ENCODE results near the gene PTTG1IP. TPM values are rescaled to one million over a fixed set of nuclear protein-coding genes. Genes with fewer than 3 reads are reported as not detected.

The PTTG1IP gene
- total RNA-seq, 1 donor from 2014 or later = 98.1 TPM

- no peaks in the 10 kb centered on the region for H3K27me3 ChIP-seq (ENCODE audit: control insufficient read depth in 3 of 3, insufficient read depth in 3 of 3, low read length in 3 of 3)
- no peak overlapping the region for H3K27ac ChIP-seq (ENCODE audit: low read depth, low read length)
- H3K9ac ChIP-seq (ENCODE audit: low read depth in 1 of 3, low read length in 3 of 3) = no peak overlapping the region
- peaks cover 17 to 27% (median 25%) of the 10 kb centered on the region in 3 donors for H3K4me1 ChIP-seq (ENCODE audit: control insufficient read depth in 3 of 3, insufficient read depth in 3 of 3, low read length in 3 of 3)
- peaks cover 30 to 44% (median 39%) of the 10 kb centered on the region in 3 donors for H3K36me3 ChIP-seq (ENCODE audit: control insufficient read depth in 3 of 3, insufficient read depth in 3 of 3, low read length in 3 of 3)
- no peak overlapping the region for H3K4me3 ChIP-seq (ENCODE audit: low read length in 3 of 3)
- no peaks in the 10 kb centered on the region for H3K9me3 ChIP-seq (ENCODE audit: control insufficient read depth in 3 of 3, low read length in 3 of 3)
Observed at GRCh38 chr21:44805226-44805625, 68.3 kb downstream of the PTTG1IP start.

DNA sequence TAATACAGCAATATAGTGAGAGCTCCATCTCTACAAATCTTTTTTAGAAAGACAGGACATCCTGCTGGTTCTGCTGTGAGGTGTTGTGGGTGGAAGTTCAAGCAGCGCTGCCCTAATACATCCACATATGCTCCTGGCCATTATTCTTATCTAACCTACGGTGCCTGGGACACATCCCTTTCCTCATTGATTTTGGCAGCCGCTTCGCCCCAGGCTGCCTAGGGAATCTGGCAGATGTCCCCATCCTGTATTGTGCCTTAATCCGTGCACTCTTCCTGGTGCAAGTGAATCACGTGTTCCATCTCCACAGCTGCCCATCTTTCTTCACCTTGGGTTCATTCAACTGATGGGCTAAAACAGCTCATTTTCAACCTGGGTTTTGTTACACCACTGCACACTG, 68.7 kb downstream of the PTTG1IP start:
- Histone ChIP-seq H3K4me1 (ENCODE audit: control insufficient read depth in 3 of 3, insufficient read depth in 3 of 3, low read length in 3 of 3) (peaks cover 21 to 31% (median 30%) of the 10 kb centered on the region in 3 donors), H3K9ac (ENCODE audit: low read depth in 1 of 3, low read length in 3 of 3) (peak overlapping the region in 1 of 3 donors; percentile 16), H3K4me3 (ENCODE audit: low read length in 3 of 3) (no peak overlapping the region), H3K36me3 (ENCODE audit: control insufficient read depth in 3 of 3, insufficient read depth in 3 of 3, low read length in 3 of 3) (peaks cover 26 to 39% (median 34%) of the 10 kb centered on the region in 3 donors), H3K27me3 (ENCODE audit: control insufficient read depth in 3 of 3, insufficient read depth in 3 of 3, low read length in 3 of 3) (no peaks in the 10 kb centered on the region), H3K9me3 (ENCODE audit: control insufficient read depth in 3 of 3, low read length in 3 of 3) (no peaks in the 10 kb centered on the region), H3K27ac (ENCODE audit: low read depth, low read length) (no peak overlapping the region)

DNA sequence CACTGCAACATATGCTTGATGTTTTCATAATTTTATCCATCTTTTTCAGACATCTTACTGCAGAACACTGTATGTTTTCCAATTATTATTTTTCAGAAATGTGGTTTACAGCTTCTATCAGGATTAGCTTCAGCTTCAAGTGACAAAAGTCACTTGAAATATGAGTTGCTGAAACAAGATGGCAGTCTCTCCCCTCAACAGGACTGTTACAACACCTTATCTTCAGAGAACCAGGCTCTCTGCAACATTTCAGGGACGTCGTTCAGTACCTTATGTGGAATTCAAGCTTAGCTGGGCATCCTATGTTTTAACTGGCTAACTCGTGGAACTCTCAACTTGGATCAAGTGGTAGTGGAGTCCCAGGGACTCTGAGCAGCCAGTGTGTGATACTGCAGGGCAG, 69.8 kb downstream of the PTTG1IP start:
- Histone ChIP-seq H3K36me3 (ENCODE audit: control insufficient read depth in 3 of 3, insufficient read depth in 3 of 3, low read length in 3 of 3) (peaks cover 21 to 33% (median 30%) of the 10 kb centered on the region in 3 donors), H3K27me3 (ENCODE audit: control insufficient read depth in 3 of 3, insufficient read depth in 3 of 3, low read length in 3 of 3) (no peaks in the 10 kb centered on the region), H3K9me3 (ENCODE audit: control insufficient read depth in 3 of 3, low read length in 3 of 3) (no peaks in the 10 kb centered on the region), H3K27ac (ENCODE audit: low read depth, low read length) (no peak overlapping the region), H3K4me1 (ENCODE audit: control insufficient read depth in 3 of 3, insufficient read depth in 3 of 3, low read length in 3 of 3) (peaks cover 23 to 36% (median 34%) of the 10 kb centered on the region in 3 donors), H3K9ac (ENCODE audit: low read depth in 1 of 3, low read length in 3 of 3) (no peak overlapping the region), H3K4me3 (ENCODE audit: low read length in 3 of 3) (no peak overlapping the region)

GRCh38 chr21:44802396-44803153, 70.9 kb downstream of the PTTG1IP start:
- Histone ChIP-seq H3K4me1 (ENCODE audit: control insufficient read depth in 3 of 3, insufficient read depth in 3 of 3, low read length in 3 of 3) (peaks cover 23 to 36% (median 34%) of the 10 kb centered on the region in 3 donors), H3K36me3 (ENCODE audit: control insufficient read depth in 3 of 3, insufficient read depth in 3 of 3, low read length in 3 of 3) (peaks cover 16 to 30% (median 26%) of the 10 kb centered on the region in 3 donors), H3K27ac (ENCODE audit: low read depth, low read length) (peak overlapping the region; percentile 84)

DNA sequence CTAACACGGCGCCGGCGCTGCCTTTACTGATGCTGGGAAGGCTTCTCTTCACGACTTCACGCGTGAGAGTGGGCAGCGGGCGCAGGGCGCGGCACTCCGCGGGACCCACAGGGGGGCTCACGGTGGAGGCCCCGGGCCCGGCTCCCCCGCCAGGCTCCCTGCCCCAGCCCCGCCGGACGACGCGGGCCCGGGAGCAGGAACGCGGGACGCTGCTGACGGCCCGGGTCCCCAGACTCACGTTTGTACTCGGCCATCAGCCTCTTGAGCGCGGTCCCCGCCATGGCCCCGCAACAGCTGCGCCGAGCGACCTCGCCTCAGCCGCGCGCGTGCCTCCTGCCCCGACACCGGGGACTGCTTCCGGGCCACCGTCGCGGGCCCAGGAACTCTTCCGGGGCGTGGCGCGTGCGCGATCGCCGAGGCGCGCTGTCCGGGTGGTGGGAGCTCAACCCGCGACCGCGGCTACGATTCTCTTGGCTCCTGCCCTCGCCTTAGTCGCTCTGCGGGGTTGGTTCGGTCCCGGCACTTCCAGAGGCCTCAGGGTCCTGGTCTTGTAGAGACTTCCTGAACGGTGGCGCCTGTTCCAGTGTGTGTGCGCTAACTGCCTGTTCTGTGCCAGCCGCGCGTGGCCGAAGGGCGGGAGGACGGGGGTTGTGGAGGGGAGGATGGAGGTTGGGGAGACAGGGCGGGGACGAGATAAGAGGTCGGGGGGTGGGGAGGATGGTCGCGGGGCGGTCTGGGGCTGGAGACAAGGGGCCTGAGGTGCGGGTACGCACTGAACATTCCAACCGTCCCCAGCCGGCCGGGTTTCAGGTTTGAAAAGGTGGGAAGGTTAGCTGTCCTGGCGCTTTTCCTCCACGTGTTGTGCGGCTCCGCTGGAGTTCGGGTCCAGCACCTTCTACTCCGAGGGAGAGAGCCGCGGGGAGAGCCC, 71.8 kb downstream of the PTTG1IP start, which contains the start of gene UBE2G2:
Gene UBE2G2, minus strand, starts transcription at position 353 of the 928 bp plus-strand sequence. Its CDS starts 72 bp downstream, at position 281.
- no peaks in the 10 kb centered on the region for H3K27me3 ChIP-seq (ENCODE audit: control insufficient read depth in 3 of 3, insufficient read depth in 3 of 3, low read length in 3 of 3)
- H3K9ac ChIP-seq (ENCODE audit: low read depth in 1 of 3, low read length in 3 of 3) = peak within 1 kb of the TSS; percentile 87 to 92 (median 88)
- H3K4me1 ChIP-seq (ENCODE audit: control insufficient read depth in 3 of 3, insufficient read depth in 3 of 3, low read length in 3 of 3) = peaks cover 23 to 36% (median 34%) of the 10 kb centered on the region in 3 donors
- no peaks in the 10 kb centered on the region for H3K9me3 ChIP-seq (ENCODE audit: control insufficient read depth in 3 of 3, low read length in 3 of 3)
- peak within 1 kb of the TSS; percentile 82 to 93 (median 90) for H3K4me3 ChIP-seq (ENCODE audit: low read length in 3 of 3)
- peak within 1 kb of the TSS; percentile 84 for H3K27ac ChIP-seq (ENCODE audit: low read depth, low read length)
- peaks cover 8 to 23% (median 20%) of the 10 kb centered on the region in 3 donors for H3K36me3 ChIP-seq (ENCODE audit: control insufficient read depth in 3 of 3, insufficient read depth in 3 of 3, low read length in 3 of 3)

More at GRCh38 chr21:44802396-44803153, 70.9 kb downstream of the PTTG1IP start:
- Histone ChIP-seq H3K9ac (ENCODE audit: low read depth in 1 of 3, low read length in 3 of 3) (peak overlapping the region; percentile 87 to 92 (median 88)), H3K9me3 (ENCODE audit: control insufficient read depth in 3 of 3, low read length in 3 of 3) (no peaks in the 10 kb centered on the region), H3K27me3 (ENCODE audit: control insufficient read depth in 3 of 3, insufficient read depth in 3 of 3, low read length in 3 of 3) (no peaks in the 10 kb centered on the region), H3K4me3 (ENCODE audit: low read length in 3 of 3) (peak overlapping the region; percentile 82 to 93 (median 90))

GRCh38 chr21:44800971-44801467, 72.5 kb downstream of the PTTG1IP start:
- H3K27me3 ChIP-seq (ENCODE audit: control insufficient read depth in 3 of 3, insufficient read depth in 3 of 3, low read length in 3 of 3) = no peaks in the 10 kb centered on the region
- peak overlapping the region; percentile 87 to 92 (median 88) for H3K9ac ChIP-seq (ENCODE audit: low read depth in 1 of 3, low read length in 3 of 3)
- H3K4me3 ChIP-seq (ENCODE audit: low read length in 3 of 3) = peak overlapping the region; percentile 82 to 93 (median 90)
- H3K4me1 ChIP-seq (ENCODE audit: control insufficient read depth in 3 of 3, insufficient read depth in 3 of 3, low read length in 3 of 3) = peaks cover 23 to 38% (median 34%) of the 10 kb centered on the region in 3 donors
- H3K27ac ChIP-seq (ENCODE audit: low read depth, low read length) = peak overlapping the region; percentile 84
- H3K36me3 ChIP-seq (ENCODE audit: control insufficient read depth in 3 of 3, insufficient read depth in 3 of 3, low read length in 3 of 3) = peaks cover 7 to 19% (median 14%) of the 10 kb centered on the region in 3 donors
- no peaks in the 10 kb centered on the region for H3K9me3 ChIP-seq (ENCODE audit: control insufficient read depth in 3 of 3, low read length in 3 of 3)

DNA sequence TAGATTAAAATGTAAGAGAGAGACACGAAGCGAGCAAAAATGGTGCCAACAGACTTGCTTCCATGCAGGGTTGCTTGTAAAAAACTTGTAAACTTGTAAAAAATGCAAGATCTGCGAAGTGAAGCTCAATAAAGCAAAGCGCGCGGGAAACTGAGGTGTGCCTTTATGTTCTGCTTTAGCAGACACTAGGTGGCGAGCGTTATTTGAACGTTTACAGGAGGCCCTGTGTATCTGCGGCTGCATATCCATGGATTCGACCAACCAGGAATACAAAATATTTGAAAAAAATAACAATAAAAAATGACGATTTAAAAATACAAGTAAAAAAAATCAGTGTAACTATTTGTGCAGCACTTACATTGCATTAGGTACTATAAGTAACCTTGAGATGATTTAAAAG, 73.4 kb downstream of the PTTG1IP start:
- H3K9me3 ChIP-seq (ENCODE audit: control insufficient read depth in 3 of 3, low read length in 3 of 3) = no peaks in the 10 kb centered on the region
- peak overlapping the region in 2 of 3 donors; percentile 82 to 93 for H3K4me3 ChIP-seq (ENCODE audit: low read length in 3 of 3)
- no peak overlapping the region for H3K27ac ChIP-seq (ENCODE audit: low read depth, low read length)
- H3K9ac ChIP-seq (ENCODE audit: low read depth in 1 of 3, low read length in 3 of 3) = peak overlapping the region in 2 of 3 donors; percentile 87 to 92
- no peaks in the 10 kb centered on the region for H3K27me3 ChIP-seq (ENCODE audit: control insufficient read depth in 3 of 3, insufficient read depth in 3 of 3, low read length in 3 of 3)
- H3K36me3 ChIP-seq (ENCODE audit: control insufficient read depth in 3 of 3, insufficient read depth in 3 of 3, low read length in 3 of 3) = peaks cover 7 to 11% (median 11%) of the 10 kb centered on the region in 3 donors
- H3K4me1 ChIP-seq (ENCODE audit: control insufficient read depth in 3 of 3, insufficient read depth in 3 of 3, low read length in 3 of 3) = peaks cover 29 to 47% (median 34%) of the 10 kb centered on the region in 3 donors

DNA sequence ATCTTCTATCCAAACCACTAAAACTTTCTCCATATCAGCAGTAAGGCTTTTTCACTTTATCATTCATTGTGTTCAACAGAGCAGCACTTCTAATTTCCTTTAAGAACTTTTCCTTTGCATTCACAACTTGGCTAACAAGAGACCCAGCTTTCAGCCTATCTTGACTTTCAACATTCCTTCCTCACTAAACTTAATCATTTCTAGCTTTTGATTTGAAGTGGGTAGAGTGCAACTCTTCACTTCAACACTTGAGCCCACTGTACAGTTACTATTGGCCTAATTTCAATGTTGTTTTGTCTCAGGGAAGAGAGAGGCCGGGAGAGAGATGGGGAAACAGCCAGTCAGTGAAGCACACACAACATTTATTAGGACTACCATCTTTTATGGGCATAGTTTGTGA, 73.8 kb downstream of the PTTG1IP start:
- no peak overlapping the region for H3K9ac ChIP-seq (ENCODE audit: low read depth in 1 of 3, low read length in 3 of 3)
- peaks cover 29 to 47% (median 34%) of the 10 kb centered on the region in 3 donors for H3K4me1 ChIP-seq (ENCODE audit: control insufficient read depth in 3 of 3, insufficient read depth in 3 of 3, low read length in 3 of 3)
- H3K4me3 ChIP-seq (ENCODE audit: low read length in 3 of 3) = no peak overlapping the region

More for the DNA sequence above, 73.8 kb downstream of the PTTG1IP start:
- Histone ChIP-seq H3K27me3 (ENCODE audit: control insufficient read depth in 3 of 3, insufficient read depth in 3 of 3, low read length in 3 of 3) (no peaks in the 10 kb centered on the region), H3K27ac (ENCODE audit: low read depth, low read length) (no peak overlapping the region), H3K36me3 (ENCODE audit: control insufficient read depth in 3 of 3, insufficient read depth in 3 of 3, low read length in 3 of 3) (peaks cover 4 to 11% (median 6%) of the 10 kb centered on the region in 3 donors), H3K9me3 (ENCODE audit: control insufficient read depth in 3 of 3, low read length in 3 of 3) (no peaks in the 10 kb centered on the region)
